Measurements from ENCODE around the gene BCL2L13. TPM values are rescaled to one million over a fixed set of nuclear protein-coding genes. Genes with fewer than 3 reads are reported as not detected.

Gene BCL2L13, protein sequence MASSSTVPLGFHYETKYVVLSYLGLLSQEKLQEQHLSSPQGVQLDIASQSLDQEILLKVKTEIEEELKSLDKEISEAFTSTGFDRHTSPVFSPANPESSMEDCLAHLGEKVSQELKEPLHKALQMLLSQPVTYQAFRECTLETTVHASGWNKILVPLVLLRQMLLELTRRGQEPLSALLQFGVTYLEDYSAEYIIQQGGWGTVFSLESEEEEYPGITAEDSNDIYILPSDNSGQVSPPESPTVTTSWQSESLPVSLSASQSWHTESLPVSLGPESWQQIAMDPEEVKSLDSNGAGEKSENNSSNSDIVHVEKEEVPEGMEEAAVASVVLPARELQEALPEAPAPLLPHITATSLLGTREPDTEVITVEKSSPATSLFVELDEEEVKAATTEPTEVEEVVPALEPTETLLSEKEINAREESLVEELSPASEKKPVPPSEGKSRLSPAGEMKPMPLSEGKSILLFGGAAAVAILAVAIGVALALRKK
- 74.0 and 78.5 TPM in 2 replicates for total RNA-seq

DNA sequence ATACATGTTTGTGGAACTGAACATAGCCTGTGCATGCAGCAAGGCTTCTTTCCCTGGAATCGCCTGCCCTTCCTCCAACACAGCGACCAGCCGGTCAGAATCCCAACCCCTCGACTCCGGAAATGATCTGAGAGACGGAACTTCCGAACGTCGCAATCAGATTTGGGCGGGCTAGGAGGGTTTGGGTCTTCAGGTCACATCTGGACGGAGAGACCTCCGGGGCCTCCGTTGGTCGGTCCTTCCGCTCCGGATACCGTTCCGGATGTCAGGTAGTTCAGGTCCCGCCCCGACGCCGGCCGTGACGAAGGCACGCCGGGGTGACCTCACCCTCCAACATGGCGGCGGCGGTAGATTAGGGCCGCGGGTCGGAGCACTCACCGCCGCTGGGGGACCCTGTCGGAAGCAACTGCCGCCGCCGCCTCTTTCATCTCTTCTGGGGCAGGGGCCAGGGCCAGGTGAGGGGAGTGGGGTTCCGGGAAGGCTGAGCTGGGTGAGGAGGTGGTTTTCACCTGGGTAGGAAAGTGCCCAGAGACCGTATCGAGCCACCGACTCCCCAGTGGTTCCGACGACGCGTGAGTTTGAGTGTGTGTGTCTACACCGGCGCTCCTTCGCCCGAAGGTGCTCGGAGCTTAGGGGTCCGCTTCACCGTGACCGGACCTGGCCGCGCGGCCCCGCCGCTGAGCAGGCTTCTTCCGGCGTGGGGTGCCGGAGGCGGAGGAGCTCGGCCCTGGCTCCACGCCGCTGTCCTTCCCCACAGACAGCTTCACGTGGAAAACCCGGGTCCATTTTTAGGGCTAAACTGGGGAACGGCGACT lies at the start of gene BCL2L13:
Gene BCL2L13 (plus strand): TSS at position 326 of the 815 bp plus-strand sequence. CDS start 16,955 bp downstream, outside the sequence.

DNA sequence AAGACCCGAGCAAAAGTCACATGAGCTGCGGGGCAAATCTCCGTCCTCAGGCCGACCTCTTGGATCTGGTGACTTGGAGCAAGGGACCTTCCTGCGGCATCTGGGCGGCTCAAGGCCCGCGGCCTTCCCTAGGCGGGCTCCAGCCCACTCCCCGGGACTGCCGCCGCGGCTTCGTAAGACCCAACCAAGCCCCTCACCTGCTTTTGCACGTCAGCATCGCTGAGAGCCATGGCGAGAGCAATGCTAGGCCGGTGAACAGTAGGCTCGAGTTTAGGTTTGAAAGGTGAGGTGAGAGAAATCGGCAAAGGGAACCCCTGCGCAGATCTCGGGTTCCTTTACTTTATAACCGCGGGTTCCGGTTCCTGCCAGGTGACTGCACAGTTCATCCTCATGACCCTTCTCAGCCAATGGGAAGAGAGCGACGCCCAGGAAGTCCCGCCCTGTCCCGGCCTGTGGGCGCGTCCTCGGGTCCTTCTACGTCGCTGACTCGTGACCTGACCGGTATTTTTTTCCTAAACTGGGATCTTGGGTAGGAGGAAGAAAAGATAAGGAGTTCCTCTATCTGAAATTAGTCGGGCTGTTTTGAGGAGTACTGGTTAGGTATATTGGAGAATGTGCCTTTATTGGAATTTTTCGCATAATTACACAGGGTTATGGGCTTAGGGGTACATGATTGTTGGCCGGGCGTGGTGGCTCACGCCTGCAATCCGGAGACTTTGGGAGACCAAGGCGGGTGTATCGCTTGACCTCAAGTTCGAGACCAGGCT lies 10.0 kb upstream of the BCL2L13 start, which contains the start of gene ATP6V1E1:
Gene ATP6V1E1 (minus strand): TSS at position 344 of the 767 bp plus-strand sequence. CDS start 114 bp downstream, at position 230.

DNA sequence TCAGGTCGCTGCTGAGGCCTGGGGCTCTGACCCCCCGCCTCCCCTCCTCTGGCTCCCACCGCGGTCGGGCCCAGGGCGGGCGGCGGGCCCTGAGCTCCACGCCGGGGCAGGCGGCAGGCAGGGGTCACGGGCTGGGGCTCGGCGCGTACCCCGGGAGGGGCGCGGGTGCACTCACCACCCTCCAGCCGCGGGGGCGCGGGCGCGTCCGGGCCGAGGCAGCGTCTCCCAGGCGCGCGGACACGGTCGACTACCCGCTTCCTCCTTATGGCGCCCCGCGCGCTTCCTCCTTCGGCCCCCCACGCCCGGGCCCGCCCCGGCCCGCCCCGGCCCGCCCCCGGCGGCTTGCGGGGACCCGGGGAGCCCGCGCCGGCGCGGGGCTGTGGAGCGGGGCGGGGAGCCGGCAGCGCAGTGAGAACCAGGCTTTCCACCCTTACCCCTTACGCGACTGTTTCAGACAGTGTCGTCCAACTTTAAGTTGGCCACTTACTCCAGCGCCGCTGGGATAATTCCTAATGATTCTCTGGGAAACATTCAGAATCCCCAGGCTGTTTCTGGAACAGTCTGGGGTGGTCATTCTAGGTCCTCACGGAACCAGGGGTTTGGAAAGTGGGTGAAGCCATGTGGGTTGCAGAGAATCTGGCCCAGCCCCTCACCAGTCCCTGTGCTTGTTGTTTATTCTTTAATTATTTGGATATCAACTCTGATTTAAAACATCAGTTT lies 135.8 kb downstream of the BCL2L13 start, which contains the start of gene BID:
Gene BID (minus strand): TSS at position 264 of the 720 bp plus-strand sequence. CDS start 24,353 bp downstream, outside the sequence.

Small RNAs within 50 kb of the gene (small RNA-seq; reads per million reads assigned to genes)
- gene MIR3198-1: not detected

Other genes with a start within 250 kb of the BCL2L13 start
- not detected in 2 replicates for gene SLC25A18, start 75.3 kb upstream of the BCL2L13 start, total RNA-seq
- gene ATP6V1E1, start 10.0 kb upstream of the BCL2L13 start, total RNA-seq: 89.4 and 105 TPM in 2 replicates
- 10.2 and 14.9 TPM in 2 replicates for gene BID, start 135.7 kb downstream of the BCL2L13 start, total RNA-seq